ENCODE data around the gene PHAF1.

The PHAF1 gene

GRCh38 chr16:67091906-67092566 is 17.7 kb upstream of the PHAF1 start:
- TF ChIP-seq GATA1 (IDR thresholded peaks at IDR 0.05; ENCODE audit: low read depth, low read length) (no peak), POLR2A (IDR thresholded peaks at IDR 0.05; ENCODE audit: low read length) (no peak)
- DNase-seq: no peak

GRCh38 chr16:67093098-67093726 is 16.5 kb upstream of the PHAF1 start:
- no peak for DNase-seq
- no peak for TF ChIP-seq POLR2A (IDR thresholded peaks at IDR 0.05; ENCODE audit: low read length)

GRCh38 chr16:67098599-67098998 is 11.1 kb upstream of the PHAF1 start:
- no peak for TF ChIP-seq POLR2A (IDR thresholded peaks at IDR 0.05; ENCODE audit: low read length)
- TF ChIP-seq GATA1 (IDR thresholded peaks at IDR 0.05; ENCODE audit: low read depth, low read length): no peak
- DNase-seq: no peak

- DNase-seq: peak; percentile 36 to 50
Observed at GRCh38 chr16:67100569-67101310, 9.0 kb upstream of the PHAF1 start.

GRCh38 chr16:67101311-67102082 is 8.2 kb upstream of the PHAF1 start:
- no peak for DNase-seq
- TF ChIP-seq GATA1 (IDR thresholded peaks at IDR 0.05; ENCODE audit: low read depth, low read length) (no peak), POLR2A (IDR thresholded peaks at IDR 0.05; ENCODE audit: low read length) (no peak)

More at GRCh38 chr16:67100569-67101310, 9.0 kb upstream of the PHAF1 start:
- TF ChIP-seq POLR2A (IDR thresholded peaks at IDR 0.05; ENCODE audit: low read length): no peak
- TF ChIP-seq GATA1 (IDR thresholded peaks at IDR 0.05; ENCODE audit: low read depth, low read length): no peak

- peak in 1 of 2 experiments; percentile 15 for DNase-seq
- TF ChIP-seq POLR2A (IDR thresholded peaks at IDR 0.05; ENCODE audit: low read length) (no peak), GATA1 (IDR thresholded peaks at IDR 0.05; ENCODE audit: low read depth, low read length) (no peak)
Observed at GRCh38 chr16:67104061-67104460, 5.7 kb upstream of the PHAF1 start.

GRCh38 chr16:67104845-67105244 is 4.9 kb upstream of the PHAF1 start:
- DNase-seq: no peak
- TF ChIP-seq POLR2A (IDR thresholded peaks at IDR 0.05; ENCODE audit: low read length) (no peak), GATA1 (IDR thresholded peaks at IDR 0.05; ENCODE audit: low read depth, low read length) (no peak)

- TF ChIP-seq POLR2A (IDR thresholded peaks at IDR 0.05; ENCODE audit: low read length) (no peak), GATA1 (IDR thresholded peaks at IDR 0.05; ENCODE audit: low read depth, low read length) (no peak)
- no peak for DNase-seq
Observed at GRCh38 chr16:67105246-67105645, 4.5 kb upstream of the PHAF1 start.

GRCh38 chr16:67105881-67106280 is 3.9 kb upstream of the PHAF1 start:
- TF ChIP-seq POLR2A (IDR thresholded peaks at IDR 0.05; ENCODE audit: low read length): no peak
- TF ChIP-seq GATA1 (IDR thresholded peaks at IDR 0.05; ENCODE audit: low read depth, low read length): no peak
- DNase-seq: no peak

- DNase-seq: no peak
- TF ChIP-seq POLR2A (IDR thresholded peaks at IDR 0.05; ENCODE audit: low read length) (no peak), GATA1 (IDR thresholded peaks at IDR 0.05; ENCODE audit: low read depth, low read length) (no peak)
Observed at GRCh38 chr16:67108489-67108888, 1.3 kb upstream of the PHAF1 start.

- no peak for DNase-seq
- no peak for TF ChIP-seq POLR2A (IDR thresholded peaks at IDR 0.05; ENCODE audit: low read length)
- TF ChIP-seq GATA1 (IDR thresholded peaks at IDR 0.05; ENCODE audit: low read depth, low read length): no peak
Observed at GRCh38 chr16:67108931-67109406, 772 bp upstream of the PHAF1 start.

GRCh38 chr16:67111951-67112444 is 2.3 kb downstream of the PHAF1 start:
- DNase-seq: no peak
- TF ChIP-seq GATA1 (IDR thresholded peaks at IDR 0.05; ENCODE audit: low read depth, low read length): no peak
- no peak for TF ChIP-seq POLR2A (IDR thresholded peaks at IDR 0.05; ENCODE audit: low read length)

- DNase-seq: no peak
- TF ChIP-seq GATA1 (IDR thresholded peaks at IDR 0.05; ENCODE audit: low read depth, low read length) (no peak), POLR2A (IDR thresholded peaks at IDR 0.05; ENCODE audit: low read length) (no peak)
Observed at GRCh38 chr16:67112591-67113399, 3.1 kb downstream of the PHAF1 start.
